Spleen (tissue), 11 donors: ENCODE data around the gene CIAO3. TPM values are rescaled to one million over a fixed set of nuclear protein-coding genes. Genes with fewer than 3 reads are reported as not detected.
A peak's percentile ranks its signal among the peaks of the same experiment; 100 is the strongest.

Experiments
- DNase-seq: peaks from one replicate; pipeline ENCODE4 v3.0.0-alpha.2; 2020
- H3K27ac ChIP-seq, 8 donors: fragments of 200-600 bp; sonication (generic) in 7 of 8; 1 replicate in 4 of 8; 2 replicates in 4 of 8; pipeline versions ENCODE4 v1.5.0 to v1.8.0; 2016 to 2021; ENCODE audit warnings: inconsistent platforms in 4 of 8, mild to moderate bottlenecking in 4 of 8, moderate library complexity in 1 of 8
- H3K27me3 ChIP-seq, 7 donors: fragments of 200-600 bp; sonication (generic) in 6 of 7; replicated peaks in 1 of 7; 1 replicate in 4 of 7; 2 replicates in 3 of 7; pipeline versions ENCODE4 v1.5.0 to v1.8.0; 2016 to 2021; ENCODE audit warnings: inconsistent platforms in 3 of 7, mild to moderate bottlenecking in 1 of 7
- H3K36me3 ChIP-seq, 6 donors: fragments of 200-600 bp; sonication (generic) in 5 of 6; 1 replicate in 4 of 6; 2 replicates in 2 of 6; pipeline versions ENCODE4 v1.5.0 to v1.8.0; 2016 to 2021; ENCODE audit warnings: inconsistent platforms in 2 of 6
- H3K4me1 ChIP-seq, 6 donors: fragments of 200-600 bp; sonication (generic) in 5 of 6; 1 replicate in 3 of 6; 2 replicates in 3 of 6; pipeline versions ENCODE4 v1.5.0 to v1.8.0; 2016 to 2021; ENCODE audit warnings: inconsistent platforms in 3 of 6
- H3K4me3 ChIP-seq, 8 donors: fragments of 200-600 bp; sonication (generic) in 7 of 8; 1 replicate in 4 of 8; 2 replicates in 4 of 8; pipeline versions ENCODE4 v1.5.0 to v1.8.0; 2016 to 2021; ENCODE audit warnings: inconsistent platforms in 4 of 8, mild to moderate bottlenecking in 4 of 8, moderate library complexity in 2 of 8
- H3K9me3 ChIP-seq, 8 donors: fragments of 200-600 bp; sonication (generic) in 7 of 8; 1 replicate in 4 of 8; 2 replicates in 4 of 8; pipeline versions ENCODE4 v1.5.0 to v1.8.0; 2016 to 2021; ENCODE audit warnings: inconsistent platforms in 4 of 8
- CTCF ChIP-seq, 11 experiments: fragments of 200-600 bp in 7 of 11; fragments of 450-650 bp in 4 of 11; sonication (generic) in 4 of 11; IDR thresholded peaks in 8 of 11; conservative IDR thresholded peaks in 3 of 11; 1 replicate in 7 of 11; 2 replicates in 4 of 11; pipeline versions ENCODE4 v1.4.0 to v1.8.0; 2016 to 2021; ENCODE audit warnings: antibody characterized with exemption in 11 of 11, inconsistent platforms in 4 of 11, mild to moderate bottlenecking in 1 of 11
- POLR2A ChIP-seq, 3 donors: fragments of 450-650 bp; IDR thresholded peaks; one replicate each; pipeline ENCODE4 v1.5.1; 2017; ENCODE audit warnings: antibody characterized with exemption in 3 of 3, mild to moderate bottlenecking in 1 of 3
- POLR2AphosphoS5 ChIP-seq, 3 donors: sonication (generic); formaldehyde crosslinking; IDR thresholded peaks; one replicate each; pipeline ENCODE4 v1.5.1; 2017; ENCODE audit warnings: antibody characterized with exemption in 3 of 3
- WGBS, 5 donors: extraction: QIAGEN DNeasy Blood & Tissue Kit in 3 of 5; methylation state at CpG; one replicate each; pipeline versions ENCODE4 v1.1.5 to v1.1.7; 2013 to 2018; 5-methylcytosine and 5-hydroxymethylcytosine counted together
- intact Hi-C: fragments of 100-400 bp; cut with DNase I; formaldehyde crosslinking; loops from one replicate; pipeline ENCODE4 v1.15.0; 2023; ENCODE audit warnings: low total_unique reads
- polyA plus RNA-seq, 3 donors: library from polyadenylated mRNA; stranded (reverse); fragments of 200-250 nt; gene quantifications; one replicate each; pipeline ENCODE4 v1.2.1, GENCODE V29; 2013
- total RNA-seq, 7 donors: library from RNA; depleted of rRNA in 3 of 7; stranded (reverse); fragments of >200 nt in 3 of 7; fragmentation: NEBNext Ultra II Directional in 4 of 7; extraction: Animal tissue kit (Norgen Biotek cat#: 25700) in 4 of 7; gene quantifications; one replicate each; pipeline versions ENCODE4 v1.1.0 to v1.2.1, GENCODE V29; 2016 to 2021
- donor health status: healthy with polysubstance abuse.
- donor health status: DM: no; HTN: no; CAD: no; lungs with moderate emphysema.
- donor health status: DM: no; HTN: no; CAD: no.
- donor health status: Bipolar disorder and iron deficiency.
- donor health status: healthy.
- donor health status: DM: no; HTN: no; CAD: no.
- donor health status: DM: yes; HTN: yes; CAD: no.

The CIAO3 gene
- total and polyA plus RNA-seq, 10 donors: 24.9 to 80.4 (median 39.4) TPM

- WGBS, 5 donors: 83 to 93% (median 89%) methylated on average over 35 to 36 of the region's 36 CpGs
- DNase-seq: no peak
- Histone ChIP-seq H3K27me3 (peaks cover 0 to 4% (median 0%) of the 10 kb centered on the region in 7 donors), H3K4me3 (peak overlapping the region in 4 of 8 donors; percentile 73 to 93 (median 83)), H3K9me3 (no peaks in the 10 kb centered on the region), H3K27ac (peak overlapping the region in 1 of 8 donors; percentile 90), H3K36me3 (peaks cover 0 to 51% (median 32%) of the 10 kb centered on the region in 6 donors), H3K4me1 (peaks cover 30 to 81% (median 68%) of the 10 kb centered on the region in 6 donors)
- intact Hi-C loops: no loop called here
- peak in 1 of 3 donors; percentile 17 for TF ChIP-seq POLR2AphosphoS5 (IDR thresholded peaks at IDR 0.05)
- no peak for TF ChIP-seq POLR2A (IDR thresholded peaks at IDR 0.05)
These were observed 58.1 kb downstream of the CIAO3 start for GRCh38 chr16:682493-683395.

GRCh38 chr16:681746-682427 lies 58.9 kb downstream of the CIAO3 start:
- H3K9me3 ChIP-seq: no peaks in the 10 kb centered on the region
- peaks cover 0 to 43% (median 25%) of the 10 kb centered on the region in 6 donors for H3K36me3 ChIP-seq
- peak overlapping the region in 3 of 8 donors; percentile 73 to 86 (median 77) for H3K4me3 ChIP-seq
- peak overlapping the region in 2 of 8 donors; percentile 95 to 97 for H3K27ac ChIP-seq
- TF ChIP-seq POLR2AphosphoS5 (IDR thresholded peaks at IDR 0.05) (peak in 1 of 3 donors; percentile 36), POLR2A (IDR thresholded peaks at IDR 0.05) (no peak)
- WGBS, 5 donors: 78 to 86% (median 79%) methylated on average over 15 to 28 of the region's 28 CpGs
- no peak for DNase-seq
- H3K27me3 ChIP-seq: peaks cover 0 to 13% (median 4%) of the 10 kb centered on the region in 7 donors
- H3K4me1 ChIP-seq: peaks cover 30 to 84% (median 70%) of the 10 kb centered on the region in 6 donors
- intact Hi-C loops: no loop called here

- Histone ChIP-seq H3K27me3 (peaks cover 0 to 20% (median 10%) of the 10 kb centered on the region in 7 donors), H3K9me3 (no peaks in the 10 kb centered on the region), H3K36me3 (peaks cover 0 to 35% (median 19%) of the 10 kb centered on the region in 6 donors), H3K4me3 (peak overlapping the region; percentile 65 to 93 (median 76)), H3K4me1 (peaks cover 30 to 83% (median 70%) of the 10 kb centered on the region in 6 donors), H3K27ac (peak overlapping the region; percentile 64 to 97 (median 92))
- intact Hi-C loops: no loop called here
- TF ChIP-seq POLR2AphosphoS5 (IDR thresholded peaks at IDR 0.05): peak in 2 of 3 donors; percentile 31 to 66
- TF ChIP-seq POLR2A (IDR thresholded peaks at IDR 0.05): no peak
- TF ChIP-seq CTCF (IDR thresholded peaks at IDR 0.05 in 8 of 11, conservative IDR thresholded peaks at IDR 0.05 in 3 of 11): no peak
- WGBS, 5 donors: 47 to 90% (median 52%) methylated on average over 26 to 44 of the region's 44 CpGs
- peak; percentile 82 for DNase-seq
These were observed 59.6 kb downstream of the CIAO3 start for GRCh38 chr16:680967-681745.

- Histone ChIP-seq H3K27me3 (peaks cover 0 to 26% (median 10%) of the 10 kb centered on the region in 7 donors), H3K9me3 (no peaks in the 10 kb centered on the region), H3K4me1 (peaks cover 34 to 83% (median 69%) of the 10 kb centered on the region in 6 donors), H3K4me3 (peak overlapping the region; percentile 65 to 93 (median 76)), H3K36me3 (peaks cover 0 to 30% (median 17%) of the 10 kb centered on the region in 6 donors), H3K27ac (peak overlapping the region; percentile 64 to 97 (median 92))
- DNase-seq: no peak
- intact Hi-C loops: no loop called here
- TF ChIP-seq POLR2AphosphoS5 (IDR thresholded peaks at IDR 0.05) (no peak), POLR2A (IDR thresholded peaks at IDR 0.05) (no peak), CTCF (IDR thresholded peaks at IDR 0.05 in 8 of 11, conservative IDR thresholded peaks at IDR 0.05 in 3 of 11) (no peak)
- 0 to 1% (median 0%) methylated on average over 5 to 38 of the region's 38 CpGs for WGBS, 5 donors
These were observed 60.2 kb downstream of the CIAO3 start for GRCh38 chr16:680625-680945.
